Testis (tissue), 3 donors: Measurements from ENCODE around the gene NDST3. TPM values are rescaled to one million over a fixed set of nuclear protein-coding genes. Genes with fewer than 3 reads are reported as not detected.
A peak's percentile ranks its signal among the peaks of the same experiment; 100 is the strongest.

Experiments
- DNase-seq: peaks from one replicate; pipeline ENCODE4 v3.0.0-alpha.2; 2019
- H3K27ac ChIP-seq, 2 donors: fragments of 200-600 bp; sonication (generic); one replicate each; pipeline ENCODE4 v1.5.1; 2019
- H3K27me3 ChIP-seq: fragments of 200-600 bp; sonication (generic); one replicate; pipeline ENCODE4 v1.5.1; 2019
- H3K36me3 ChIP-seq: fragments of 200-600 bp; sonication (generic); one replicate; pipeline ENCODE4 v1.5.1; 2017; ENCODE audit warnings: low read depth; ENCODE audit errors: missing control alignments
- H3K4me1 ChIP-seq: fragments of 200-600 bp; sonication (generic); one replicate; pipeline ENCODE4 v1.5.1; 2019
- H3K4me3 ChIP-seq, 2 donors: fragments of 200-600 bp; sonication (generic); one replicate each; pipeline ENCODE4 v1.5.1; 2017 to 2019
- H3K9me3 ChIP-seq: fragments of 200-600 bp; sonication (generic); one replicate; pipeline ENCODE4 v1.5.1; 2017
- POLR2A ChIP-seq: fragments of 450-650 bp; IDR thresholded peaks from one replicate; pipeline ENCODE4 v1.6.1; 2017; ENCODE audit warnings: antibody characterized with exemption, mild to moderate bottlenecking, moderate library complexity
- WGBS, 2 donors: methylation state at CpG; one replicate each; pipeline ENCODE4 v1.1.5; 2018; 5-methylcytosine and 5-hydroxymethylcytosine counted together
- intact Hi-C: fragments of 100-400 bp; cut with DNase I; formaldehyde crosslinking; loops from one replicate; pipeline ENCODE4 v1.15.1; 2023; ENCODE audit warnings: low total_unique reads
- polyA plus RNA-seq: library from polyadenylated mRNA; stranded (reverse); fragments of 350-450 nt; fragmentation: Illumina TruSeq; extraction: RNeasy Lipid Tissue Mini Kit (QIAGEN cat#74804); gene quantifications from one replicate; pipeline ENCODE4 v1.2.3, GENCODE V29; 2014; ENCODE audit warnings: low read depth, low replicate concordance; ENCODE audit not compliant: insufficient read depth
- total RNA-seq, 2 donors: library from RNA; depleted of rRNA; stranded (reverse); fragments of >200 nt; gene quantifications; one replicate each; pipeline ENCODE4 v1.2.3, GENCODE V29; 2016
- TF ChIP-seq, protein P1 (sequence below), 3 experiments: fragments of 450-650 bp in 2 of 3; fragments of 200-600 bp in 1 of 3; sonication (generic) in 1 of 3; IDR thresholded peaks; one replicate each; pipeline ENCODE4 v1.5.1; 2016 to 2019; ENCODE audit warnings: antibody characterized with exemption in 3 of 3, mild to moderate bottlenecking in 2 of 3, moderate library complexity in 1 of 3

NDST3 gene
- total and polyA plus RNA-seq, 3 donors from 2014 or later: 0.11 to 0.50 (median 0.47) TPM

DNA sequence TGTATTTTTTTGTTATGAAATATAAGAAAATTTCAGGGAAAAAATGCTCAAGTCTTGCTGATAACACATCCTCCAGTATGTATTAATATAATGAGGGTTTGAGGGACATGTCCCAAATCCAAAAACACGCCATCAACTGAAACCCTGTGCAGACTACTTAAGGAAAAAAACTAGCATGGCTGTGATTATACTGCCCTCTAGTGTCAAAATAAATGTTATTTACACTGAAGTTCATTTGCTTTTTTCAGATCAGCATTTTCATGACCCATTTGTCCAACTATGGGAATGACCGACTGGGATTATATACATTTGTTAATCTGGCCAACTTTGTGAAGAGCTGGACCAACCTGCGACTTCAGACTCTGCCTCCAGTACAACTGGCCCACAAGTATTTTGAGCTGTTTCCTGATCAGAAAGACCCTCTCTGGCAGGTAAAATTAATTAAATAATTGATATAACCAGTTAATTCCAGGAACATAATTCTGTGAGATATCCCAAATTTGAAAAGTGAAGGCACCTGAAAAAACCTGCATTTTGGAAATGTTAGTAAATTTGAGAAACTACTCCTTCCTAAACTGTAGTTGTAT is 190.1 kb downstream of the NDST3 start:
- intact Hi-C loops: no loop called here
- no peaks in the 10 kb centered on the region for H3K4me1 ChIP-seq
- DNase-seq: no peak
- no peaks in the 10 kb centered on the region for H3K27me3 ChIP-seq
- H3K9me3 ChIP-seq: no peaks in the 10 kb centered on the region
- H3K4me3 ChIP-seq: no peak overlapping the region
- TF ChIP-seq POLR2A: no peak
- TF ChIP-seq, protein P1, sequence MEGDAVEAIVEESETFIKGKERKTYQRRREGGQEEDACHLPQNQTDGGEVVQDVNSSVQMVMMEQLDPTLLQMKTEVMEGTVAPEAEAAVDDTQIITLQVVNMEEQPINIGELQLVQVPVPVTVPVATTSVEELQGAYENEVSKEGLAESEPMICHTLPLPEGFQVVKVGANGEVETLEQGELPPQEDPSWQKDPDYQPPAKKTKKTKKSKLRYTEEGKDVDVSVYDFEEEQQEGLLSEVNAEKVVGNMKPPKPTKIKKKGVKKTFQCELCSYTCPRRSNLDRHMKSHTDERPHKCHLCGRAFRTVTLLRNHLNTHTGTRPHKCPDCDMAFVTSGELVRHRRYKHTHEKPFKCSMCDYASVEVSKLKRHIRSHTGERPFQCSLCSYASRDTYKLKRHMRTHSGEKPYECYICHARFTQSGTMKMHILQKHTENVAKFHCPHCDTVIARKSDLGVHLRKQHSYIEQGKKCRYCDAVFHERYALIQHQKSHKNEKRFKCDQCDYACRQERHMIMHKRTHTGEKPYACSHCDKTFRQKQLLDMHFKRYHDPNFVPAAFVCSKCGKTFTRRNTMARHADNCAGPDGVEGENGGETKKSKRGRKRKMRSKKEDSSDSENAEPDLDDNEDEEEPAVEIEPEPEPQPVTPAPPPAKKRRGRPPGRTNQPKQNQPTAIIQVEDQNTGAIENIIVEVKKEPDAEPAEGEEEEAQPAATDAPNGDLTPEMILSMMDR (IDR thresholded peaks at IDR 0.05): peak in 2 of 3 experiments; percentile 38 to 67
- H3K27ac ChIP-seq: no peak overlapping the region
- 15 to 26% methylated on average over 3 of the region's 3 CpGs for WGBS, 2 donors
- H3K36me3 ChIP-seq: no peaks in the 10 kb centered on the region

DNA sequence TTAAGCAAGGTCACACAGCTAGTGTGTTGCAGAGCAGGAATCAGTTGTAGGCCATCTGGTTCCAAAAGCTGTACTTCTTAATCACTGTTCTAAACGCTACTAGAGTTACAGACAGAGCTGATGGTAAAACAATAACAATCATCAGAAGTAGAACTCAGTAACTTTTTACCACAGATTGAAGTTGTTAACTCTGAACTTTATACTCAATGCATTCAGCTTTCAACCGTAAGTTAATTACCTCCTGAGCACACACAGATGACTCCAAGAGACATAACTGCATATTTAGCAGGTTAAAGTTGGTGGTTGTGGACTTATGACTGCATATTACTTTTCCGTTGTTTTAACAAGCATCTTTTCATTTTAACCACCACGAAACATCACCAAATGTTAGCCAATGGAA is 191.2 kb downstream of the NDST3 start:
- intact Hi-C loops: no loop called here
- Histone ChIP-seq H3K27me3 (no peaks in the 10 kb centered on the region), H3K4me3 (no peak overlapping the region), H3K36me3 (no peaks in the 10 kb centered on the region), H3K9me3 (no peaks in the 10 kb centered on the region), H3K4me1 (no peaks in the 10 kb centered on the region), H3K27ac (no peak overlapping the region)
- TF ChIP-seq POLR2A: no peak
- TF ChIP-seq, protein P1 (IDR thresholded peaks at IDR 0.05): no peak
- 65 to 71% methylated on average over 4 of the region's 4 CpGs for WGBS, 2 donors
- no peak for DNase-seq

- intact Hi-C loops: no loop called here
Observed at GRCh38 chr4:118226311-118227010, 192.2 kb downstream of the NDST3 start.

DNA sequence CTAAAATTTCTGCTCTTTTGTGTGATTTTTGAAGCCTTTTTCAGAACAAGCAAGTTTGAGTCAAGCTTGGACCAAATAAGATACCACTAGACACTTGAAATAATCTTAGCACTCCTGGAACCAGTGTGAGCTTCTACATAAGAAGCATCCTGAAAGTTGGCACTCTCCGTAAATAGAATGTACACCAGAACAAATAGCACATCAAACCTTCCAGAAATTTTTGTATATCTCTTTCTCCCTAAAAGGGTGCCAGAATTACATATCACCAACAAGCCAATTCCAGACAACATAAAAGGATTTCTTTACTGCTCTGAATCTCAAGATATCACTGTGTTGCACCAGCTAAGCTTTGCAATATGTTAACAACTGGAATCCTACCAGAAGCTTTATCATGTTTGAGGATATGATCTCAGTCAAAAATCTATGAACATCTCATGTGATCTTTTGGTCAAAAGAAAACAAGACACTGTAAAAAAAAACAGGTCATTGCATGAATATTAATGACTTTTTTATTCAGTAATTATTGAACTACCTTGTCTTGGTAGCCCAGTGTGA is 201.4 kb downstream of the NDST3 start:
- no peak overlapping the region for H3K4me3 ChIP-seq
- H3K9me3 ChIP-seq: no peaks in the 10 kb centered on the region
- DNase-seq: no peak
- TF ChIP-seq, protein P1 (IDR thresholded peaks at IDR 0.05): no peak
- no peak for TF ChIP-seq POLR2A
- no peaks in the 10 kb centered on the region for H3K4me1 ChIP-seq
- 75 to 89% methylated on average over 1 of the region's 1 CpG for WGBS, 2 donors
- H3K36me3 ChIP-seq: no peaks in the 10 kb centered on the region
- intact Hi-C loops: no loop called here
- no peaks in the 10 kb centered on the region for H3K27me3 ChIP-seq
- H3K27ac ChIP-seq: no peak overlapping the region

More at GRCh38 chr4:118226311-118227010, 192.2 kb downstream of the NDST3 start:
- Histone ChIP-seq H3K9me3 (no peaks in the 10 kb centered on the region), H3K27ac (no peak overlapping the region), H3K36me3 (no peaks in the 10 kb centered on the region), H3K4me3 (no peak overlapping the region), H3K27me3 (no peaks in the 10 kb centered on the region), H3K4me1 (no peaks in the 10 kb centered on the region)
- 67 to 73% methylated on average over 7 of the region's 7 CpGs for WGBS, 2 donors
- DNase-seq: no peak
- no peak for TF ChIP-seq POLR2A
- TF ChIP-seq, protein P1 (IDR thresholded peaks at IDR 0.05): no peak
